NCI-H524 treated with DMSO at 0.1 percent for 48 hours (cell line): Measurements from ENCODE around the gene ELOF1.
"Not testable (repeated sequence)": the region's sequence is repeated elsewhere in the genome, so short reads cannot be mapped to it uniquely, and the experiment has no call there.

Experiments used
- DNase-seq: peaks from one replicate; lab custom pipeline; 2025; lab: John Stamatoyannopoulos, UW

ELOF1 gene

DNA sequence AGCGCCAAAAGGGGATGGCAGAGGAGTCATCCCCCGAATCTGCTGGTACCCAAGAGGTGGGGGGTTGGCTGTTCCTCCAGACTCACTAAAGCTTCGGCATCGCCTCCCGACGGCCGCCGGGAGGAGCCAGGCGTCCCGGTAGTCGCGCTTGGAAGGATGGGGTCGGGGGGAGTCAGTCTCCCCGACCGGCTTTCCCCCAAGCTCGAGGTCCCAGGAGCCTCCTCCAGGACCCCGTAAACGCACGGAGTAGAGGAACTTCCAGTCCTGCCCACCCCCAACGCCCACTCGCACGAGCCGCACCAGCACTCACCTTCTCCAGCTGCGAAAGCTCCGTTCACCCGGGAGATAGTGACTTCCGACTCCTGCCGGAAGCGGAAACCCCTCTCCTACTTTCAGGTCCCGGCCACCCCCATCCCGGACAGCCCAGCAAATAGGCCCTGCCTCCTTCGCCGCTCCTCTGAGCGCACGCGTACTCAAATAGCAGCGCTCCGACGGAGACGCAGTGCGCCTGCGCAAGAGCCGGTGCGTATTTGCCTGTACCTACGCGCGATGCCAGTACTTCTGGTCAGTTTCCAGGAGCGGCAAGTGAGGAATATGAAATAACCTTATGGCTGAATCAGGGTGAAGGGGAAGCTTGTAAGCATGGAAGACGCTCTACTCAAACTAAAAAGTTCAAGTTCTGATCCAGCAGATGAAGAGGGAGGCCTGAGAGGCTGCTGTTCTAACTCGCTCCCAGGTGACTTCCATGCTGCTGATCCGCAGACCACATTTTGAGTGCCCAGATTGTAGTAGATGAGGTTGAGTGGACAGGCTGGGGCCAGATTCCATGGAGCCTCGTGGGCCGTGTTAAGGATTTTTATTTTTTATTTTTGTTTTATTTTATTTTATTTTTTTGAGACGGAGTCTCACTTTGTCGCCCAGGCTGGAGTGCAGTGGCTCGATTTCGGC is at the start of gene ELOF1:
Gene ELOF1 (minus strand): TSS at position 350 of the 948 bp plus-strand sequence. CDS start 4,883 bp downstream, outside the sequence.
- DNase-seq: peak; percentile 94

DNA sequence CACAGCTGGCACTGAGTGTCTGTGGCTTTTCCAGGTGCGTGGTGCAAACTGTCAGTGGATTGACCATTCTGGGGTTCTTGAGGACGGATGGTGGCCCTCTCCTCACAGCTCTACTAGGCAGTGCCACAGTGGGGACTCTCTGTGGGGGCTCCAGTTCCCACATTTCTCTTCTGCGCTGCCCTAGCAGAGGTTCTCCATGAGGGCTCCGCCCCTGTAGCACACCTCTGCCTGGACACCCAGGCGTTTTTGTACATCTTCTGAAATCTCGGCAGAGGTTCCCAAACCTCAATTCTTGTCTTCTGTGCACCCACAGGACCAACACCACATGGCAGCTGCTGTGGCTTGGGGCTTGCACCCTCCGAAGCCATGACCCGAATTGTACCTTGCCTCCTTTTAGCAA is 47.5 kb upstream of the ELOF1 start:
- DNase-seq: no peak

DNA sequence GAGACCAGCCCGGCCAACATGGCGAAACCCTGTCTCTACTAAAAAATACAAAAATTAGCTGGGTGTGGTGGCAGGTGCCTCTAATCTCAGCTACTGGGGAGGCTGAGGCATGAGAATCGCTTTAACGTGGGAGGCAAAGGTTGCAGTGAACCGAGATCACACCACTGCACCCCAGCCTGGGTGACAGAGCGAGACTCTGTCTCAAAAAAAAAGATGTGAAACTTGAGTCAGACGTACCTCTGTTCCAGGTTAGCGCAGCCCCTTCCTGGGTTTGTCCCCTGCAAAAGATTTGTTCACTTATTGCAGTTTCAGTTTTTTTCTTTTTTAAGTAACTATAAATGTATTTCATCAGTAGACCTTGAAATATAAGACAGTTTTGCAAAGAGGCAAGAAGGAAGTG is 40.7 kb upstream of the ELOF1 start:
- DNase-seq: not testable (repeated sequence)

DNA sequence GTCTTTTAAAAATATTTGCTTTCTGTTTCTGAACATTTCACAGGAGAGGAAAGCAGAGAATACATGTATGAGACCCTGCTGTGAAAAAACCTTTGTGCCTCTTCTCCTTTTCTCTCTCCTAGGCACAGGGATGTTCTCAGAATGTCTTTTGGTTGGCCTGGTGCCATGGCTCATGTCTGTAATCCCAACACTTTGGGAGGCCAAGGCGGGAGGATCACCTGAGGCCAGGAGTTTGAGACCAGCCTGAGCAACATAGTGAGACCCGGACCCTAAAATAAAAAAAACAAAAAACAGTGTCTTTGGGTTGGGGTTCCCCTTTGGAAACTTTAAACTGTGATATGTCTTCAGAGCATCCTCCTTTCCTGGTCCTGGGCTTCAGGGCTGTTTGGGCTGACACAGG is 39.7 kb upstream of the ELOF1 start:
- DNase-seq: no peak

DNA sequence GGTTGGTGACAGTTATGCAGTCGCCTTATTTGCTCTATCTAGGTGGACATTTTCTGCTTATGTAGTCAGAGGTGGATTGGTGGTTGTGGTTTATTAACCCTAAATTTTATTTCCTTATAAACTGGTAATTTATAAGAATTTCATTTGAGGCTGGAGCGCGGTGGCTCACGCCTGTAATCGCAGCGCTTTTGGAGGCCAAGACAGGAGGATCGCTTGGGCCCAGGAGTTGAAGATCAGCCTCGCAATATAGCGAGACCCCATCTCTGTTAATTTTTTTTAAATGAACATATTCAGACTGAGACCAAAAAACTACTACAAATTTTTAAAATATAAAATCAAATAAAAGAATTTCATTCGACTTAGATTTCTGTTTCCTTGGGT is 39.1 kb upstream of the ELOF1 start:
- no peak for DNase-seq

DNA sequence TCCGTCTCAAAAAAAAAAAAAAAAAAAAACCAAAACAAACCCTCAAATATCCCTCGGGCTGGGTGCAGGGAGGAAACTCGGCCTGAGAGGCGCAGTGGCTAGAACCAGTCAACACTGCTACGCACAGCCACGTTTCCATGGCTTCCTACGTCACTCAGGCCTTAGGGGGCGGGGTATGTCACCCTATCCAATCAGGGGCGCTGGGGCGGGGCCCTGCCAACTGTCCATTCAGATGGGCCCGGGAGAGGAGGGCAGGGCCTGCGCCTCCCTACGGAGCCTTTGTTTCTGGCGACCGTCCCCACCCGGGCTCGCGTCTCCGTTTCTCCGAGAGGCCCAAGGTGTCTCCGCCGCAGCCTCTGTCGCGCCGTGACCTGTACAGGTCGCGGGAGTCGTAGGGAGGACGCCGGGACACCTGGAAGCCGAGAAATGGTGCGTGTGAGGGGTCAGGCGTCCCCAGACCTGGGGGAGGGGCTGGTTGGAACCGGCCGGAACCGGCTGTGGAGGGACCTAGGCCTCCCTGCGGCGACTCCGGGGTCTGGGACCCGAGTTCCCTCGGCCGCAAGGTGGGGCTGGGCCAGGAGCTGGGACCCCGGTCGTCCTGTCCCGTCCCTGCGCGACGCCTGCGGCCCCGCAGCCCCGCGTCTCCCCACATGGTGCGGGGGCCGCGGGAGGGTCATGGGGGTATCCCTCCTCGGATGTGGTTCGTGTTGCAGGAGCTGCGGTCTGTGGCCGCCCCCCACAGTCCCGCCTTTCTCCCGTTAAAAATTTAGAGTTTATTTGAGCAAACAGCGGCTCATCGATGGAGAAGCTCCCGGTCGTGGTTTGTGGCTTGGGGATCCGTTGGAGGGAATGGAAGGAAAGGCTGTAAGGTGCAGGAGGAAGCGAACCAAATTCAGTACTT is 38.4 kb upstream of the ELOF1 start, which contains the start of gene ZNF627:
Gene ZNF627 (plus strand): TSS at position 282 of the 901 bp plus-strand sequence. CDS start 145 bp downstream, at position 427.
- DNase-seq: peak; percentile 94

DNA sequence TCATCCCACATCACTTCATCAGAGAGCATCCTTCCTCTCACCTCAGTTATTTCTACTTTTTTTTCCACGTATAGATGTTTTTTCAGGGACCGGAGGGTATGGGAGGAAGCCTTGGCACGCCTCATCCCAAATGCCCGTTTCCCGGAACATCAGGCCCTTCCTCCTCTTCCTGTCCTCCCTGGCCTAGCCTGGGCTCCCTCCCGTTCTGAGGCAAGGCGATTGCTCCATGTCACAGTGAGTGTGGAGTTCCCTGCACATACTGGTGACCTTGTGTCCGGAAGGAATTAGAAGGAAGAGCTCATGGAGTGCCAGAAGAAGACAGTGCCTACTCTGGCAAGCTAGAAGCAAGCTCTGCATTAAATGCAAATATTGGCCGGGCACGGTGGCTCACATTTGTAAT is 37.1 kb upstream of the ELOF1 start:
- no peak for DNase-seq

DNA sequence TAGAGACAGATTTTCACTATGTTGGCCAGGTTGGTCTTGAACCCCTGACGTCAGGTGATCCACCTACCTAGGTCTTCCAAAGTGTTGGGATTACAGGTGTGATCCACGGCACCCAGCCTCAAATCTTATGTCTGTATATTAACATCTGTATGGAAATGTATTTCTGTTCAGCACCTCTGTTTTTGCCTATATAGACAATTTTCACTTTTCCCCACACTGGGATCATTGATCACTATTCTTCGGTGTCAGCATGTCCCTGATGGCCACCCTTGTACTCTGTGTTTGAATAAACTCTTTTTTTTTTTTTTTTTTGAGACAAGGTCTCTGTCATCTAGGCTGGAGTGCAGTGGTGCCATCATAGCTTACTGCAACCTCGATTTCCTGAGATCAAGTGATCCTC is 35.1 kb upstream of the ELOF1 start:
- no peak for DNase-seq

DNA sequence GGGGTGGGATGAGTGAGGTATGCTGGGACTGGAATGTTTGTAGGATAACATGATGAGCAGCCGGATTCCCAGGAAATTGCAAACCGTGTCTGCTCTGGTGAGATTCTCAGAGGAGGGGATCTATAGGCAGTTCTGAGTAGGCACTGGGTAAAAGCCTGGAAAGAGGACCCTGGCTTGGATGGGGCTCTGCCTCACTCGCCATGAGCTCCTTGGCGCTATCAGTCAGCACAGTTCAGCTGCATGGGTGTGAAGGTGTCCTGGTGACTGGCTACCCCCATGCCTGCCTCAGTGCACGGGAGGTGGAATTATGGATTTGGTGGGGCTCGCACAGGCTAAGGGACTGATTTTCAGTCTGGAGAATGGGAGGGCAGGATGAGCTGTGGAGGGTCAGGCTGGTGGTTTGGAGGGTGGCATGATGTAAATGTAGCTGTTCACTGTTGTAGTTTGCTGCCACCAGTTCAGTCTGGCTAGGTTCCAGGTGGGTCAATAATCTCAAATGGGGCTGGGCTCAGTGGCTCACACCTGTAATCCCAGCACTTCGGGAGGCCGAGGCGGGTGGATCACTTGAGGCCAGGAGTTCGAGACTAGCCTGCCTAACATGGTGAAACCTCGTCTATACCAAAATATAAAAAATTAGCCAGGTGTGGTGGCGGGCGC is 29.1 kb upstream of the ELOF1 start:
- no peak for DNase-seq

DNA sequence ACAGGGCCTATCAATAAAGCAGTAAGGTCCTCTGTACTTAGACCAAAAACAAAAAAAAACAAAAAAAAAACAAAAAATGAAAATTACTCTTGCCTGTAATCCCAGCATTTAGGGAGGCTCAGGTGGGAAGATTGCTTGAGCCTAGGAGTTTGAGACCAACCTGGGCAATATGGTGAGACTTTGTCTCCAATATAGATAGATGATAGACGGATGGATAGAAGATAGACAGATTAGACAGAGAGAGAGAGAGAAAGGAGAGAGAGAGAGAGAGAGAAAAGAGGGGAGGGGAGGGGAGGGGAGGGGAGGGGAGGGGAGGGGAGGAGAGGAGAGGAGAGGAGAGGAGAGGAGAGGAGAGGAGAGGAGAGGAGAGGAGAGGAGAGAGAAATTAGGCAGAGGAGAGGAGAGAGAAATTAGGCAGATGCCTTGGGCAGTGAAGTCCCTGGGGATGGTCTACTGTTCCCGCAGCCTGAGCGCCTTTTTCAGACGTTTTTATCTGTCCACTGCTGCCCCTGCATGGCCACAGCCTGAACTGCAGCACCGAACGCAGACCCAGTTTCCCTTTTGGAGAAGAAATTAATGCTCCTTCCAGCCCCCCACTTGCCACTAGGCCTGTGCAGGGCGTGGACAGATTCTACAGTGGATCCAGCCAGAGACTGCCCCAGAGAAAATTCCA is 28.4 kb upstream of the ELOF1 start:
- no peak for DNase-seq

DNA sequence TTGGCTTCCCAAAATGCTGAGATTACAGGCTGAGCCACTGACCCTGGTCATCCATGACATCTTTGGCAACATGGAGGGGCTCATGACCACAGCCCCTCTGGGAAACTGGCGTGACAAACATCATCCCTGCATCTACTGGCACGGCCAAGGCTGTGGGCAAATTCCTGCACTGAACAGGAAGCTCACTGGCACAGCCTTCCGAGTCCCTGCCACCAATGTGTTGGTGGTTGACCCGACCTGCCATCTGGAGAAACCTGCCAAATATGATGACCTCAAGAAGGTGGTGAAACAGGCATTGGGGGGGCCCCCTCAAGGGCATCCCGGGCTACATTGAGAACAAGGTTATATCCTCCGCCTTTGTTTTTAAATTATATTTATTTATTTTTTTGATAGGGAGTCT is 27.3 kb upstream of the ELOF1 start:
- no peak for DNase-seq

DNA sequence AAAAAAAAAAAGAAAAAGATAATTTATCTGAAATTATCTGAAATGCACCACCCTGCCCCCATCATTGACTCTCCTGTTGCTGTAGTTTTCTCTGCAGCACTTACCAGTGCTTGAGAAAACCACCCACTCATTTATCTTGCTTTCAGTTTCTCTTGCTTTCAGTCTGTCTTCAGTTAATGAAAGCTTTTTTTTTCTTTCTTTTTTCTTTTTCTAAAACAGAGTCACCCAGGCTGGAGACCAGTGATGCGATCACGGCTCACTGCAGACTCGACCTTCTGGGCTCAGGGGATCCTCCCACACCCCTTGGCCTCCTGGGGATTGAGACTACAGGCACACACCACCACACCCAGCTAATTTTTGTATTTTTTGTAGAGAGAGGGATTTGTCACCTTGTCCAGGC is 22.7 kb upstream of the ELOF1 start:
- no peak for DNase-seq

DNA sequence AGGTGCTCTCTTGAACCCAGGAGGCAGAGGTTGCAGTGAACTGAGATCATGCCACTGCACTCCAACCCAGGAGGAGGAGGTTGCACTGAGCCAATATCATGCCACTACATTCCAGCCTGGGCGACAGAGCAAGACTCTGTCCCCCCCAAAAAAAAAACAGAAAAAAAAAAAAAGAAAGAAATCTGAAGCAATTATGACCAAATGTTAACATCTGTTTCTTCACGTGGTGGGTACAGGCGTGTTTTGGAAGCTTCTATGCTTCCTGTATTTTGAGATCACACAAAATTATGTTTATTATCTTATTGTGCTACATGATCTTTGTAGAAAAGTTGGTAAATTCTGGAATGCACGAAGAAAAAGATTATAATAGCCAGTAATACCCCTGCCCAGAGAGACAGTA is 21.1 kb upstream of the ELOF1 start:
- DNase-seq: no peak

DNA sequence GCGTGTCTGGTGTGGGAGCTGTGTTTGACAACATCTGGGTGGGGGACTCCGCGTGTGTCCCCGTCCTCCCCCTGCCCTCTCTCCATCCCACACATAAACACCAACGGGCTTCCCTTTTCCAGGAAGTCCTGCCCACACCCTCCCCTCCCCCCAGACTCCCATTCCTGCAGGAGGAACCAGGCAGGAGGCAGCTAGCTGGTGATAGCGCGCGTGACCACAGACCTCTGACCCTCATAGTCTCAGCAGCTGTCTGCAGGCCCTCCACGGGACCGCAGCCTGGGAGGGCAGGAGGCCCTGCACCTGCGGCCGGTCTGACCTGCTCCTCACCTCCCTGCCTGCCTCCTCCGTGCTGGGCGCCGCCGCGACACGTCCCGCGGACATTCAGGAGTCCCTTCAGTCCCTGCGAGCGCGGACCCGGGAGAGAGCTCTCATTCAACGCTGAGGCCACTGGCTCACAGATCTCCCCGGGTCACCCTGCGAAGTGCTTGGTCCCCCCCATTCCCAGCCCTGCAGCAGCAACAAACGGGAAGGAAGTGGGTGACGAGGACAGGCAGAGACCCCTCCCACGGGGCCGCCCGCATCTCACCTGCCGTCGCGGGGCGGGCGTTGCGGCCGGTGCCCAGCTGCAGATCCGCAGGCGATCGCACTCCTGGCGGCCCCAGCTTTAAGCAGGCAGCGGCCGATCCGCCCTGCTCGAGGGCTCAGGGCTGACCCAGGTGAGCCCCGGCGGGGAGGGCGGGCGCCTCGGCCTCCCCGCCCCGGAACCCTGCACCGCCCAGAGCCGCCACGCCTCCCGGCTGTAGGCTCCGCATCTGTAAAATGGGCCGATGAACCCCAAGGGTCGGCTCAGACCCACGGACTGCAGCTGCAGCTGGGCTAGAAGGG is 19.5 kb upstream of the ELOF1 start:
- no peak for DNase-seq

DNA sequence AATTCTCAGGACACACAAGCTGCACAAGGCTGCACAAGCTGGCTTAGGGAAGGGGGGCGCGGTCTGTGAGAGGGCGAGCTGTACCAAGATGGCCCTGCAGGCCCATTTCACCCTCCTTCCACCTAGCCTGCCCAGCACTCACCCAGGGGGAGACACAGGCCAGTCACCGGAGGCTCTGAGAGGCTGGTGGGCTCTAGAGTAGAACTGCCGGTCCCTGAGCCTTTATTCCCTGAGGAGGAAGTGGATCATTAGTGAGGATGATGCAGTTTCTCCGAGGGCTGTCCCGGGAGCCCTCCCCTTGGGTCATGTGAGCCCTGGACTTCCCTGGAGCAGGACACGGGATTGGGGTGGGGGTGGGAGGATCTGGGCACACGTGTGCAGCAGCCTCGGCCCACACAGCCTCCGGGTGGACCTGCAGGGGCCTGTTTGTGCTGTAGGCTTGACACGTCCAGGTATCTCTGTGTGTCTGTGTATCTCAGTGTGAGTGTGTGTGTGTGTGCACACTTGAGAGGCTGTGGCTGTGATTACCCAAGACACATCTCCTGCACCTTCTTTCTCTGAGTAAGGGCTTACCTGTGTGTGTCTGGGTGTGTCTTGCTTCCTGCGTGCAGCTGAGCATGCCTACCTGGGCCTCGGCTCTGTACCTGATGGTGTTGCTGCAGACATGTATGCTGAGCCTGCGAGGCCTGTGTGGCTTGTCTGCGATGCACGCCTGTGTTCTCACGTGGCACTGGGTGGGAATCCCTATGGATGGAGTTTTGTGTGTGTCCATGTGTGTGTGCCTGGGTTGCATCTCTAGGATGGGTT is 18.6 kb upstream of the ELOF1 start, which contains the start of gene ACP5:
Gene ACP5 (minus strand): TSS at position 195 of the 807 bp plus-strand sequence. CDS start 328 bp downstream, outside the sequence.
- no peak for DNase-seq

DNA sequence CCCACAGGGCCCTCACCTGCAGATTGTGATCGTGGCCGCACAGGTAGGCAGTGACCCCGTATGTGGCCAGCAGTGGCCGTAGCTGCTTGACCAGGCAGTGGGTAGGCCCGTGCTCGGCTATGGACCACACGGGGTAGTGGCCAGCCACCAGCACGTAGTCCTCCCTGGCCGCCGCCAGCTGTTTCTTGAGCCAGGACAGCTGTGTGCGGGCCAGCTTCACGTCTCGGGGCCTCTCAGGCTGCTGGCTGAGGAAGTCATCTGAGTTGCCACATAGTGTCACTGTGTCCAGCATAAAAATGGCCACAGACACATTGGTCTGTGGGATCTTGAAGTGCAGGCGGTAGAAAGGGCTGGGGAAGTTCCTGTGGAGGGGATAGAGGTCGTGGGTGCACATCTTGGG is 17.2 kb upstream of the ELOF1 start:
- no peak for DNase-seq

DNA sequence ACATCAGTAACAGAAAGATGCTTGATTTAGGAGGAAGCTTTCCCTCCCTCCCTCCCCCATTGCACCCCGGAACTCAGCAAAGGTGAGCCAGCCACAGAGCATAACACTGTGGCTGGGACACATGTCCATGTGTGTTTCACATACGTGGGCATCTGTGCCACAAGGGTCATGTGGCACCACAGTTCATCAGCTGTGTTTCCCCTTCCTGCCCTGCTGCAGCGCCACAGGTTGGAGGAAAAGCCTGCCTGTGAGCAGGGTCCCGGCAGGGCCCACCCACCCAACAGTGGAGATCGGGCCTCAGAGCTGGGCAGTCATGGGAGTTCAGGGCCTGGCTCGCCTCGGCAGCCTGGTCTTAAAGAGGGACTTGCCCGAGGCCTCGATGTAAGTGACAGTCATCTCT is 15.7 kb upstream of the ELOF1 start:
- no peak for DNase-seq

DNA sequence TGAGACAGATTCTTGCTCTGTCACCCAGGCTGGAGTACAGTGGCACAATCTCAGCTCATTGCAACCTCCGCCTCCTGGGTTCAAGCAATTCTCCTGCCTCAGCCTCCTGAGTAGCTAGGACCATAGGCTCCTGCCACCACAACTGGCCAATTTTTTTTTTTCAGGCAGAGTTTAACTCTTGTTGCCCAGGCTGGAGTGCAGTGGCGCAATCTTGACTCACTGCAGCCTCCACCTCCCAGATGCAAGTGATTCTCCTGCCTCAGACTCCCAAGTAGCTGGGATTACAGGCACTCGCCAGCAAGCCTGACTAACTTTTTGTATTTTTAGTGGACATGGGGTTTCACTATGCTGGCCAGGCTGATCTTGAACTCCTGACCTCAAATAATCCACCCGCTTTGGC is 14.7 kb upstream of the ELOF1 start:
- not testable (repeated sequence) for DNase-seq

DNA sequence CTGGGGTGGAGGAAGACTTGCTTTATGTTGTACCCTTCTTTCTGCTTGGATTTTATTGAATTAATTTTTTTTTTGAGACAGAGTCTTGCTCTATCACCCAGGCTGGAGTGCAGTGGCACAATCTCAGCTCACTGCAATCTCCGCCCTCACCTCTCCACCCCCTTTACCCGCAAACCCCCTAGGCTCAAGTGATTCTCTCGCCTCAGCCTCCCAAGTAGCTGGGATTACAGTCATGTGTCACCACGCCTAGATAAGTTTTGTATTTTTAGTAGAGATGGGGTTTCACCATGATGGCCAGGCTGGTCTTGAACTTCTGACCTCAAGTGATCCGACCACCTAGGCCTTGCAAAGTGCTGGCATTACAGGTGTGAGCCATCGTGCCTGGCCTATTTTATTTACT is 14.3 kb upstream of the ELOF1 start:
- DNase-seq: not testable (repeated sequence)

DNA sequence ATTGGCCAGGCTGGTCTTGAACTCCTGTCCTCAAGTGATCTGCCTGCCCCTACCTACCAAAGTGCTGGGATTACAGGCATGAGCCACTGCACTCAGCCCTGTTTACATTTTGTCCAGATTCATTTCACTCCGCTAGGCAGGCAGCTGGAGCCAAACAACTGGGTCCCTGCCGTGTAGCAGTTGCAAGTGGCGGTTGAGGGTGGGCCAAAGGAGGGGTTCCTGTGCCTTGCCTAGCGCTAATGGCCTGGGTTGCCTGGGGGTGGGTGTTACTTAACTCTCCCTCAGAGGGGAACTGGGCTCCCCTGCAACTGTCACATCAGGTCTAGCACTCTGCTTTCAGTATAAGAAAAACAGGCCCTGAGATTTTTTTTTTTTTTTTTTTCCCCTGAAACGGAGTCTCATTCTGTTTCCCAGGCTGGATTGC is 11.0 kb upstream of the ELOF1 start:
- DNase-seq: no peak
